Neuronal stem cell (in vitro differentiated cells): ENCODE results near the gene SHC3.

ENCODE experiments used
- DNase-seq: peaks from one replicate; pipeline ENCODE4 v3.0.0-alpha.2; 2013; ENCODE audit warnings: low spot score
- H2AFZ ChIP-seq: one replicate; pipeline ENCODE4 v1.6.1; 2013; ENCODE audit warnings: mild to moderate bottlenecking, low read length, inconsistent platforms
- H2AK5ac ChIP-seq: 2 replicates; pipeline ENCODE4 v1.6.1; 2013; ENCODE audit warnings: low read depth, mild to moderate bottlenecking, inconsistent platforms, low read length, moderate library complexity, mixed read lengths
- H2BK120ac ChIP-seq: 2 replicates; pipeline ENCODE4 v1.6.1; 2013; ENCODE audit warnings: low read depth, mild to moderate bottlenecking, inconsistent platforms, low read length, moderate library complexity, mixed read lengths
- H2BK12ac ChIP-seq: one replicate; pipeline ENCODE4 v1.6.1; 2013; ENCODE audit warnings: low read length, inconsistent platforms
- H2BK15ac ChIP-seq: 2 replicates; pipeline ENCODE4 v1.6.1; 2013; ENCODE audit warnings: mild to moderate bottlenecking, low read length, inconsistent platforms, mixed read lengths
- H2BK5ac ChIP-seq: one replicate; pipeline ENCODE4 v1.6.1; 2013; ENCODE audit warnings: inconsistent platforms, mild to moderate bottlenecking, low read length, moderate library complexity
- H3K14ac ChIP-seq: one replicate; pipeline ENCODE4 v1.6.1; 2013; ENCODE audit warnings: low read length, inconsistent platforms
- H3K18ac ChIP-seq: 2 replicates; pipeline ENCODE4 v1.6.1; 2013; ENCODE audit warnings: low read length, inconsistent platforms
- H3K23ac ChIP-seq: 2 replicates; pipeline ENCODE4 v1.6.1; 2013; ENCODE audit warnings: low read depth, mild to moderate bottlenecking, mixed read lengths, low read length, inconsistent platforms; ENCODE audit not compliant: poor library complexity
- H3K27ac ChIP-seq: replicated peaks from 3 replicates; pipeline ENCODE4 v1.5.1; 2013; ENCODE audit warnings: low read length, inconsistent platforms
- H3K27me3 ChIP-seq, 3 experiments: 2 replicates each; pipeline ENCODE4 v1.6.1; 2013; ENCODE audit warnings: low read length in 3 of 3, mild to moderate bottlenecking in 2 of 3, inconsistent platforms in 1 of 3, low read depth in 1 of 3, mixed read lengths in 1 of 3, moderate library complexity in 1 of 3; ENCODE audit not compliant: control insufficient read depth in 3 of 3, insufficient read depth in 3 of 3
- H3K36me3 ChIP-seq, 2 donors: replicated peaks in 1 of 2; 2 replicates each; pipeline ENCODE4 v1.6.1; 2013; ENCODE audit warnings: low read length in 2 of 2; ENCODE audit not compliant: control insufficient read depth in 2 of 2, insufficient read depth in 2 of 2
- H3K4ac ChIP-seq: 2 replicates; pipeline ENCODE4 v1.6.1; 2013; ENCODE audit warnings: inconsistent platforms, mild to moderate bottlenecking, low read length, moderate library complexity
- H3K4me1 ChIP-seq, 2 donors: 1 replicate in 1 of 2; 2 replicates in 1 of 2; pipeline ENCODE4 v1.6.1; 2013; ENCODE audit warnings: low read length in 2 of 2, low read depth in 1 of 2; ENCODE audit not compliant: control insufficient read depth in 2 of 2, insufficient read depth in 1 of 2
- H3K4me2 ChIP-seq: one replicate; pipeline ENCODE4 v1.6.1; 2013; ENCODE audit warnings: mild to moderate bottlenecking, low read length, inconsistent platforms; ENCODE audit not compliant: insufficient read depth, poor library complexity, severe bottlenecking
- H3K4me3 ChIP-seq, 2 donors: 2 replicates each; pipeline ENCODE4 v1.5.1; 2013; ENCODE audit warnings: low read length in 2 of 2, mild to moderate bottlenecking in 2 of 2, inconsistent platforms in 1 of 2, moderate library complexity in 1 of 2
- H3K79me1 ChIP-seq: one replicate; pipeline ENCODE4 v1.6.1; 2013; ENCODE audit warnings: low read depth, mild to moderate bottlenecking, inconsistent platforms, low read length, moderate library complexity
- H3K9ac ChIP-seq: one replicate; pipeline ENCODE4 v1.6.1; 2013; ENCODE audit warnings: mild to moderate bottlenecking, low read depth, low read length, inconsistent platforms; ENCODE audit not compliant: poor library complexity
- H3K9me3 ChIP-seq, 2 donors: replicated peaks in 1 of 2; 2 replicates each; pipeline versions ENCODE3 to v1.6.1; 2013; ENCODE audit warnings: low read length in 2 of 2, mild to moderate bottlenecking in 2 of 2, inconsistent platforms in 1 of 2, low read depth in 1 of 2, mixed read lengths in 1 of 2, moderate library complexity in 1 of 2; ENCODE audit not compliant: control insufficient read depth in 2 of 2, insufficient read depth in 1 of 2
- H4K8ac ChIP-seq: one replicate; pipeline ENCODE4 v1.6.1; 2013; ENCODE audit warnings: low read depth, mild to moderate bottlenecking, inconsistent platforms, low read length, moderate library complexity
- H4K91ac ChIP-seq: one replicate; pipeline ENCODE4 v1.6.1; 2013; ENCODE audit warnings: low read length, low read depth, mild to moderate bottlenecking, inconsistent platforms; ENCODE audit not compliant: poor library complexity
- WGBS, 2 donors: extraction: QIAGEN DNeasy Blood & Tissue Kit; methylation state at CpG; one replicate each; pipeline ENCODE4 v1.1.7; 2013; ENCODE audit warnings: missing lambda C conversion rate in 2 of 2, mixed read lengths in 1 of 2; ENCODE audit not compliant: insufficient read length in 2 of 2, insufficient replicate concordance in 1 of 2; ENCODE audit errors: extremely low coverage in 2 of 2; 5-methylcytosine and 5-hydroxymethylcytosine counted together

SHC3 gene

DNA sequence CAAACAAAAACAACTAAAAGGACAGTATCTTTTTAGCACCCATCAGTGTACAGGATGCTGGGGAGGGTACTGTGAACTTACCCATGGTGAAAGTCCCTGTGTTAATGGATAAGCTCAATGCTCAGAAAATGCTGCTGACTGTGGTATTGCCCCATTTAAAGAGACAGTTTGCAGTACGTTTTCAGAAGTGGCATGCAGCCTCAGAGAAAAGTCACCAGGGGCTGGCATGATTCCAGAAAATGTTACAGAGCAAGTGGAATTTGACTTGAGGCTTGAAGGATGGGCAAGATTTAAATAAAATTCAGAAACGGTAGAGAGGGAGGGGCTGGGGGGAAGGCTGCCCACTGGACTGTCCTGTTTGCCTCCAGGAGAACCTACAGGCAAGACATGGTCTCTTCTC, 180.1 kb downstream of the SHC3 start:
- Histone ChIP-seq H3K79me1 (peaks cover 5% of the 10 kb centered on the region), H3K23ac (no peak overlapping the region), H2BK120ac (no peak overlapping the region), H3K36me3 (peaks cover 14 to 89% of the 10 kb centered on the region in 2 donors), H4K8ac (no peak overlapping the region), H3K14ac (no peak overlapping the region), H2BK15ac (no peak overlapping the region), H3K27me3 (no peaks in the 10 kb centered on the region), H3K18ac (peak overlapping the region; percentile 49), H3K4me3 (no peak overlapping the region), H2AFZ (no peak overlapping the region), H2BK5ac (no peak overlapping the region), H4K91ac (no peak overlapping the region), H3K27ac (no peak overlapping the region), H3K4me2 (no peak overlapping the region), H3K9me3 (peaks cover 0 to 2% of the 10 kb centered on the region in 2 donors), H3K9ac (no peak overlapping the region), H3K4ac (no peak overlapping the region), H3K4me1 (peaks cover 9 to 19% of the 10 kb centered on the region in 2 donors), H2AK5ac (no peak overlapping the region), H2BK12ac (no peak overlapping the region)
- DNase-seq: no peak
- no CpG with 5 or more reads among the region's 2 CpGs for WGBS, 2 donors

DNA sequence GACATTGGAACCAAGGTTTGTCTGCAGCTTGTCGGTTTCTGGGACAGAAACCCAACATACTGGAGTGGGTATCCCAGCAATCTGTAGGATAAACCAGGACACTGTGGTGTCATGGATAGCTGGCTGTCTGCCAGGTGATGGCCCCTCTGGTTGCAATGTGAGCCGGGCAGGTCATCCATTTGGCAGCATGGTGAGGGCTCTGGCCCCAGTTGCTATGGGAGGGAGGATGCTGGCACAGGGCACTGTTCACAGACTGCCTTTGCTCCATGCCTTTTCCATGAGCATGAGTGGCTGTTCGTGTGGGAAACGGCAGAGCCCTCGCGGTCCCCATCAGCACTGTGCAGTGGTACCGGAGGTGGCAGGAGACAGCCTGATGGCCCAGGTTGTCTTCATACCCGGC, 181.0 kb downstream of the SHC3 start:
- H3K79me1 ChIP-seq: peaks cover 5% of the 10 kb centered on the region
- H4K8ac ChIP-seq: no peak overlapping the region
- no peak overlapping the region for H2BK12ac ChIP-seq
- H3K9me3 ChIP-seq: peaks cover 0 to 2% of the 10 kb centered on the region in 2 donors
- H2AK5ac ChIP-seq: no peak overlapping the region
- no CpG with 5 or more reads among the region's 8 CpGs for WGBS, 2 donors
- peak overlapping the region; percentile 59 for H3K23ac ChIP-seq
- no peak overlapping the region for H3K4me2 ChIP-seq
- peak overlapping the region in 1 of 2 donors; percentile 12 for H3K4me3 ChIP-seq
- no peak overlapping the region for H2BK15ac ChIP-seq
- H3K9ac ChIP-seq: no peak overlapping the region
- no peak overlapping the region for H3K27ac ChIP-seq
- H3K18ac ChIP-seq: no peak overlapping the region
- DNase-seq: no peak
- H3K4ac ChIP-seq: no peak overlapping the region
- H2BK5ac ChIP-seq: no peak overlapping the region
- H3K27me3 ChIP-seq: no peaks in the 10 kb centered on the region
- no peak overlapping the region for H2AFZ ChIP-seq
- H3K36me3 ChIP-seq: peaks cover 14 to 80% of the 10 kb centered on the region in 2 donors
- H4K91ac ChIP-seq: no peak overlapping the region
- H3K4me1 ChIP-seq: peaks cover 10 to 26% of the 10 kb centered on the region in 2 donors
- H3K14ac ChIP-seq: peak overlapping the region; percentile 43
- no peak overlapping the region for H2BK120ac ChIP-seq

DNA sequence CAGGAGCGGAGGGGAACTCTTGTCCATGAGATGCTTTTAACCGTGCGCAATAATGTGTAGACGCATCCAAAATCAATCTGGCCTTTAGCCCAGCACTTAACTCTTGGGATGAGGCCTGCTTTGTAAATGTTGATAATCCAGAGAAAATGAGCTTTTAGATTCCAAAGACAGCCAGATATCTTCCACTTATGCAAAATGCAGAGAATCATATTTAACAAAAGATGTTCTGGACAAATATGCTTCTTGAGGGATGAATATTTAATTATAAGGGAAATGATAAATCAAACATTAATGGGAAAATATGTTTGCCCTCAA, 181.7 kb downstream of the SHC3 start:
- Histone ChIP-seq H3K9me3 (peaks cover 0 to 2% of the 10 kb centered on the region in 2 donors), H3K27ac (no peak overlapping the region), H3K4ac (no peak overlapping the region), H4K8ac (no peak overlapping the region), H2BK15ac (no peak overlapping the region), H3K27me3 (no peaks in the 10 kb centered on the region), H2BK120ac (no peak overlapping the region), H3K23ac (no peak overlapping the region), H3K9ac (no peak overlapping the region), H3K4me1 (peaks cover 12 to 30% of the 10 kb centered on the region in 2 donors), H3K14ac (no peak overlapping the region), H2BK5ac (no peak overlapping the region), H3K79me1 (peaks cover 5% of the 10 kb centered on the region), H3K4me3 (no peak overlapping the region), H4K91ac (no peak overlapping the region), H2AFZ (no peak overlapping the region), H3K18ac (no peak overlapping the region), H2AK5ac (no peak overlapping the region), H3K36me3 (peaks cover 10 to 72% of the 10 kb centered on the region in 2 donors), H3K4me2 (no peak overlapping the region), H2BK12ac (no peak overlapping the region)
- DNase-seq: no peak
- WGBS, 2 donors: no CpG with 5 or more reads among the region's 4 CpGs

DNA sequence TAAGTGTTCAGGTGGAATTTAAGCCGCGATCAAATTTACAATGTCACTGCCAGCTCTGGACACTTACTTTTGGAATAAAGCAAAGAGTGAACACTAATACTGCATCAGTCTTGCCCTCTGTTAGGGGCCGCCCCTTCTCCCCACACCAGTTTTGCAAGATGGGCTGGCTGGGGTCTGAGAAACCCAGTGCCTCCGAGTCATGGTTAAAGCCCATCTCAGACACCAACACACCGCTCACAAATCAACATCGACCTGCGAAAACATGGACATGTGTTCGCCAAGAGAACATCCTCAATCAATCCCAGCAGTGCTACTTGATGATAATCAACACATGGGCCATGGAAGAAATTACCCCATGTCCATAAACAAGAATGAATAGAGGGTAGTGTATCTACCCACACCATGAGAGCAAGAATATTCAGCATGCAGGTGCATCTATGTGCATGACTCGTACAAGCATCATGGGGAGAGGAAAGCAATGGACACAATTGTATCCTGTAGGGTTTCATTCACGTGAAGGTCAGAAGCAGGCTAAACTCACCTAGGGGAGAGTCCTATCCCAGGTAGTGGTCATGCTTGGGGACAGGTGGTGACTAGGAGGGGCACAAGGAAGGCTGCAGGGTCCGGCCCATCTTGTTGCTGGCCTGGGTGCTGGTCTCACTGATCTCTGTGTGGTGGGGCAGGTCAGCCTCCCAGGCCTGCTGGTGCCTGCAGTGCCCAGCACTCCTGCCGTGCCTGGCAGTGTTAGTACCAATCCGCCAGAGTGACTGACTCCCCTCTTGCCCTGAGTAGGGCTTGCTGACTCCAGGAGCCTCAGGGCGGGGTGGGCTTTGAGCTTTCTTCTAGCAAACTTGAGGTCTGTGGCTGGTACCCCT, 182.3 kb downstream of the SHC3 start:
- no peak overlapping the region for H3K4me3 ChIP-seq
- H3K23ac ChIP-seq: no peak overlapping the region
- no peak overlapping the region for H3K27ac ChIP-seq
- no peak overlapping the region for H4K8ac ChIP-seq
- H3K4me1 ChIP-seq: peaks cover 8 to 30% of the 10 kb centered on the region in 2 donors
- H2BK12ac ChIP-seq: no peak overlapping the region
- H3K4me2 ChIP-seq: no peak overlapping the region
- no peak overlapping the region for H3K14ac ChIP-seq
- H3K4ac ChIP-seq: no peak overlapping the region
- no peak overlapping the region for H4K91ac ChIP-seq
- no peak overlapping the region for H2AFZ ChIP-seq
- no peak for DNase-seq
- peaks cover 0 to 2% of the 10 kb centered on the region in 2 donors for H3K9me3 ChIP-seq
- H3K27me3 ChIP-seq: no peaks in the 10 kb centered on the region
- no peak overlapping the region for H2BK5ac ChIP-seq
- H2BK120ac ChIP-seq: no peak overlapping the region
- H3K79me1 ChIP-seq: peaks cover under 1% of the 10 kb centered on the region
- H3K36me3 ChIP-seq: peaks cover 4 to 66% of the 10 kb centered on the region in 2 donors
- no peak overlapping the region for H3K9ac ChIP-seq
- H3K18ac ChIP-seq: no peak overlapping the region
- no peak overlapping the region for H2BK15ac ChIP-seq
- WGBS, 2 donors: no CpG with 5 or more reads among the region's 14 CpGs
- no peak overlapping the region for H2AK5ac ChIP-seq
